ENCODE data around the gene NFAM1. TPM values are rescaled to one million over a fixed set of nuclear protein-coding genes. Genes with fewer than 3 reads are reported as not detected.

NFAM1 gene
- total and polyA plus RNA-seq, 2 of the 4 experiments (the other 2 are of a cell fraction) = not detected

DNA sequence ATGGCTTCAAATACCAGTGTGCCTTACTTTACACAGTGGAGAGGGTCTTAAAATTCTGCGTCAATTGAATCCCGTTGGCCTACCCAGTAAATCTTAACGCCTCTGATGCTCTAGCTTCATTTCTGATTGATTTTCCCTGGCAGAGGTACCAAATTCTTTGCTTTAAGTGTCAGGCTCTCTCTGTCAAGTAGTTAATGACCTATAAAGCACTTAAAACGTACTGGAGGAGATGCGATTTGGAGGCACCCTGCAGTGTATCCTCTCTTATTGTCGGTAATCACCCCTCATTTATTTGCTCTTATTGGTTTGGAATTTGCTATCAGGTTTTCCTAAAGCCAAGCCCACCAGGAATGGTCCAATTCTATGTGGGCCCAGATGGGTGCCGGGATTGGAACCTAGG, 59.2 kb downstream of the NFAM1 start:
- Histone ChIP-seq H3K18ac (ENCODE audit: low read depth, low read length) (no peak overlapping the region), H4K91ac (ENCODE audit: insufficient read depth, low read depth, low read length) (no peak overlapping the region), H2BK5ac (ENCODE audit: low read depth, low read length, poor library complexity, severe bottlenecking) (no peak overlapping the region), H2BK20ac (ENCODE audit: low read depth, low read length) (no peak overlapping the region), H3K9ac (ENCODE audit: low read depth, low read length) (no peak overlapping the region), H3K9me3 (ENCODE audit: control insufficient read depth, insufficient read depth, low read length) (no peaks in the 10 kb centered on the region), H3K14ac (replicated peaks; ENCODE audit: low read depth, low read length) (no peak overlapping the region), H2BK120ac (ENCODE audit: low read depth, low read length) (no peak overlapping the region), H3K27ac (ENCODE audit: insufficient read depth, low read length) (no peak overlapping the region), H2AK5ac (ENCODE audit: low read depth, low read length) (no peak overlapping the region), H2BK15ac (ENCODE audit: low read depth, low read length) (no peak overlapping the region), H3K79me1 (ENCODE audit: low read depth in 1 of 2, low read length in 2 of 2) (no peaks in the 10 kb centered on the region), H4K8ac (ENCODE audit: low read depth in 2 of 2, low read length in 2 of 2) (no peak overlapping the region), H3K9me1 (ENCODE audit: insufficient read depth, low read length) (peaks cover 6% of the 10 kb centered on the region), H4K20me1 (ENCODE audit: insufficient read depth, low read length) (no peaks in the 10 kb centered on the region), H3K4me1 (ENCODE audit: control insufficient read depth, insufficient read depth, low read length) (peaks cover 4% of the 10 kb centered on the region; the same call in 1 of the 2 replicates), H3K36me3 (ENCODE audit: control insufficient read depth, insufficient read depth, low read length) (no peaks in the 10 kb centered on the region), H4K5ac (ENCODE audit: low read depth, low read length) (no peak overlapping the region), H3K56ac (ENCODE audit: extremely low read depth, insufficient read depth, low read length) (no peak overlapping the region), H3K4ac (ENCODE audit: low read depth, low read length) (no peak overlapping the region), H2AK9ac (replicated peaks; ENCODE audit: low read depth, low read length, poor library complexity) (no peak overlapping the region), H2AFZ (replicated peaks; ENCODE audit: low read length, poor library complexity) (no peak overlapping the region), H3K27me3 (ENCODE audit: control insufficient read depth, insufficient read depth, low read length) (peaks cover 39% of the 10 kb centered on the region), H3K23ac (ENCODE audit: low read depth, low read length) (no peak overlapping the region), H3K4me3 (ENCODE audit: insufficient read depth, low read depth, low read length) (no peak overlapping the region), H3K4me2 (ENCODE audit: low read depth, low read length) (no peak overlapping the region)
- POLR2A ChIA-PET (ENCODE audit: unreplicated experiment) = interaction anchor here (0.6 kb wide), 2 partner anchors 554 to 575 kb away, joined by 3 read pairs; no protein-coding TSS in a partner anchor
- in situ Hi-C loops (cut with MboI; ENCODE audit: low sequenced_read_pairs) = no loop called here
- ATAC-seq (ENCODE audit: low read depth) (no peak), DNase-seq (no peak)
- CTCF ChIA-PET = interaction anchor here (1.2 kb wide), 1 partner anchor 12 kb away, joined by 3 read pairs; no protein-coding TSS in a partner anchor
- dilution Hi-C loops (cut with HindIII; ENCODE audit: low sequenced_read_pairs, unreplicated experiment) = no loop called here
- intact Hi-C loops (cut with micrococcal nuclease) = no loop called here
- WGBS, 2 experiments (ENCODE audit: extremely low coverage in 2 of 2, insufficient read length in 1 of 2) = 82% methylated on average over 4 of the region's 7 CpGs; no CpG with 5 or more reads in 1 of the 2 experiments
- TF ChIP-seq MAZ (IDR thresholded peaks at IDR 0.05; ENCODE audit: borderline replicate concordance, low read depth, low read length) (no peak), RAD21 (IDR thresholded peaks at IDR 0.05; ENCODE audit: low read length) (no peak)
- no TSS peak for BruUV-seq (replicated peaks)

All from IMR-90 (cell line).